Fibroblast of pulmonary artery (primary cell): ENCODE measurements around the gene PRLH.

Source experiments
- DNase-seq: peaks from one replicate; pipeline ENCODE4 v3.0.0-alpha.2; 2010; ENCODE audit warnings: low read depth
- H3K4me3 ChIP-seq: replicated peaks from 2 replicates; pipeline ENCODE4 v1.5.1; 2011; ENCODE audit warnings: low read depth, mild to moderate bottlenecking, control low read depth, low read length, moderate library complexity
- TF ChIP-seq, protein P1 (sequence below): IDR thresholded peaks from 2 replicates; pipeline ENCODE4 v1.5.1; 2011; ENCODE audit warnings: mild to moderate bottlenecking, control low read depth, low read length, inconsistent platforms; ENCODE audit errors: missing control alignments

Gene PRLH

DNA sequence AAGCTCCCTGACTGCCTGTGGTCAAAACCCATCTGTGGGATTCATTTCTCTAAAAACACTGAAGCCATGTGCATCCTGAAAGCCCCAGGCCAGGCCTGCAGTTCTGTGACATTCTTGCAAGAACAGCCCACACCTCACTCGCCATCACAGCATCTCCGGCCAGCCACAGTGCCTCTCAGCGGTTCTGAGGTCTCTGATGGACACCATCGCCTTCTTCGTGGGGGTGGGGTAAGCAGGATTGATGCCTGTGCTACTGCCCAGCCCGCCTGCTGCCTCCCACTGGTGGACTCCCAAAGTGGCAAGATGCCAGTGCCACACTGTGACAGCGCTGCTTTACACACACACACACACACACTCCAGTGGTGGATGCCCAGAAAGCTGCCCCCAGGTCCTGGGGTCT is 5.2 kb upstream of the PRLH start:
- TF ChIP-seq, protein P1, sequence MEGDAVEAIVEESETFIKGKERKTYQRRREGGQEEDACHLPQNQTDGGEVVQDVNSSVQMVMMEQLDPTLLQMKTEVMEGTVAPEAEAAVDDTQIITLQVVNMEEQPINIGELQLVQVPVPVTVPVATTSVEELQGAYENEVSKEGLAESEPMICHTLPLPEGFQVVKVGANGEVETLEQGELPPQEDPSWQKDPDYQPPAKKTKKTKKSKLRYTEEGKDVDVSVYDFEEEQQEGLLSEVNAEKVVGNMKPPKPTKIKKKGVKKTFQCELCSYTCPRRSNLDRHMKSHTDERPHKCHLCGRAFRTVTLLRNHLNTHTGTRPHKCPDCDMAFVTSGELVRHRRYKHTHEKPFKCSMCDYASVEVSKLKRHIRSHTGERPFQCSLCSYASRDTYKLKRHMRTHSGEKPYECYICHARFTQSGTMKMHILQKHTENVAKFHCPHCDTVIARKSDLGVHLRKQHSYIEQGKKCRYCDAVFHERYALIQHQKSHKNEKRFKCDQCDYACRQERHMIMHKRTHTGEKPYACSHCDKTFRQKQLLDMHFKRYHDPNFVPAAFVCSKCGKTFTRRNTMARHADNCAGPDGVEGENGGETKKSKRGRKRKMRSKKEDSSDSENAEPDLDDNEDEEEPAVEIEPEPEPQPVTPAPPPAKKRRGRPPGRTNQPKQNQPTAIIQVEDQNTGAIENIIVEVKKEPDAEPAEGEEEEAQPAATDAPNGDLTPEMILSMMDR: no peak
- no peak overlapping the region for H3K4me3 ChIP-seq
- DNase-seq: no peak

DNA sequence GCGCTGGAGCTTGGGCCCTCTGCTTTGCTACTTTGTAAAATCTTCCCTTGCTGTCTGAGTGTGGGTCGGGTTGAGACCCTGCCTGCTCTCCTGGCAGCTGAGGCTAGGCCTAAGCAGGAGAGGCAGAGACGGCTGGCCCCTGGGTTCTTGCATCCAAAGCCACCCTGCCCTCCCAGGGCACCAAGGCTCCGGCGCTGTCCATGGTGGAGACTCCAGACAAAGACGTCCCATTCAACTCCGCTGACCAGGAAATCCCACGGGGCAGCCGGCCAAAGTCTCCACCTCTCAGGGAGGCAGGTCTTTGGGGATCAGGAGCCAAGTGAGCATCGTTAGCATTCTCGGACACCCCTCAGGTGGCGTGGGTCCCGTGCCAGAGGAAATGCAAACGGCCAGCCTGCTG is 2.6 kb upstream of the PRLH start:
- no peak overlapping the region for H3K4me3 ChIP-seq
- peak; percentile 53 for DNase-seq
- TF ChIP-seq, protein P1: no peak

DNA sequence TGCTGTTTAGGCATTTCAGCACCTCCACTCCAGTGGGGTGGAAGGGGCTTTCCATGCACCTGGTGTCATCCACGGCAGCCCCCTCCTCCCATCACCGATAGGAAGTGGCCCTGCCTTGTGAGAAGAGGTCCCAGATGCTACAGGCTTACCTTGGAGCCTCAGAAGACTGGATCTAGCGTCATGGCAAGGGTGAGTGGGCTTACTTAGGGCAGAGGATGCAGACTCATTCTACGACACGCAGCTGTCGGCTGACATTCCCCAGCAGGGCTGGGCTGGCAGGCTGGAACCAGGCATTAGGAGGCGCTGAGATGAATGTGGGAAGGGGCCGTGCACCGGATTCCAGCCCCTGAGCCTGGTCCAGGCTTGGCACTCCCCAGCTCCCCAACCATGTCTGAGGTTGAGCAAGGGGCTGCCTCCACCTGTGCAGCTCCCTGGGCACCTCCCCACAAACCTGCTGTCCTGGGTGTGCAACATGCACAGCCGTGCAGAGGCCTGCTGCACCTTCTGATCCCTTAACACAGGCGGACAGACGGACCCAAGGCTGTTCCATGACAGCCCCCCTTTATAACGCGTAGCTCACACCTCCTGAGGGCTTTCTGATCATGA is 1.7 kb upstream of the PRLH start:
- no peak for DNase-seq
- H3K4me3 ChIP-seq: no peak overlapping the region
- TF ChIP-seq, protein P1: no peak

DNA sequence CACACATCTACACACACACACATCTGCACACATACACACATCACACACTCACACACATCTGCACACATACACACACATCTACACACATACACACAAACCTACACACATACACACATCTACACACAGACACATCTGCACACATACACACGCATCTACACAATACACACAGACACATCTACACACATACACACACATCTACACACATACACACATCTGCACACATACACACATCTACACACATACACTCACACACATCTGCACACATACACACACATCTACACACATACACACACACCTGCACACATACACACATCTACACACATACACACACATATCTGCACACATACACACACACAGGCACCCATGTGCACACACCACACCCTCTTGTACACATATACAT is 400 bp upstream of the PRLH start:
- DNase-seq: no peak
- TF ChIP-seq, protein P1: no peak
- H3K4me3 ChIP-seq: no peak overlapping the region

DNA sequence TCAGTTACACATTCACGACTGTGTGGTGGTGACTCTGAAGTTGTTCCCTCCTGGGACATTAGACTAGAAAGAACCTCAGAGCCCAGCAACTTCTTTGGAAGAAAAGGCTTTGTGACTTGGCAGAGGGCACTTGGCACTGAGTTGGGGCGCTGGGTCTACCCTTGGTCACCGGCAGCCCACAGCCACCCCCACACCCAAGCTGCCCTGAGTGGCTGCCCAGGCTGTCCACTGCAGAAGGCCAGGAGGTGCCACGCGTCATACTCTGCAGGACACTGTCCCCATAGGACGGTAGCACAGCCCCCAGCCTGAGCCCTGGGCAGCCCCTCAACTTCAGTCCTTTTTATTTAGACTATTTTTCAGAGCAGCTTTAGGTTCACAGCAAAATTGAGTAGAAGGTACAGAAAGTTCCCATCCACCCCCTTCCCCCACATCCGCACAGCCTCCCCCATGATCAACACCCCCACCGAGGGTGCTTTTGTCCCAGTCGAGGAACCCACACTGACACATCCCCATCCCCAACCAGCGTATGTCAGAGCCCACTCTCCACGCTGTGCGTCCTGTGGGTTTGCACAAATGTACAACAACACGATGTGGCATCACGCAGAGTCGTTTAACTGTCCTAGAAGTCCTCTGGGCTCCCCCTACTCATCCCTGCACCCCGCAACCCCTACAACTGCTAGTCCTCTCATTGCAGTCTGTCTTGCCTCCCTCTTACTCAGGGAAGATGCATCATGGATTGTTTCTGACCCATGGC is 1.1 kb downstream of the PRLH start:
- TF ChIP-seq, protein P1: no peak
- no peak overlapping the region for H3K4me3 ChIP-seq
- no peak for DNase-seq

DNA sequence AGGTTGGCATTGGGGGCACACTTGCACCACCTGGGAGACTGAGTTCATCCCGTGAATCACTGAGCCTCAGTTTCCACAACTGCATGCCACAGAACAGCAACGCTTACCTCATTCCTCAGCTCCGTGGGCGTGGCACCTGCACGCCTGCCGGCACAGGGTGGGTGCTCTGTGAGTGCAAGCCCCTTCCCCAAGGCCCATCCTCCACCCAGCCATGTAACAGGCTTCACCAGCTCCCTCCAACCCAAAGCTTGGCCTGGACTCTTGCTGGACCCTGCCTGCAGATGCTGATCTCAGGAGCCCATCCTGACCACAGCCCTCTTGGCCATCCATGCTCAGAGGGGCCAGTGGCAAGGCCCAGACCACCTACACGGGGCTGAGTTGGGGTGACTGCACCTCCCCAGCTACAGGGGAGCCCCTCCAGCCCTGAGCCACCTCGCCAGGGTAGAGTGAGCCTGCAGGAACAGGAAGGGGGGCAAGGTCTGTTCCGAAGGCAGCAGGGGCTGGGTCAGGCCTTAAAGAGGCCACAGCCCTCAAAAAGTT is 1.8 kb downstream of the PRLH start:
- no peak for DNase-seq
- TF ChIP-seq, protein P1: no peak

More for the DNA sequence above, 1.8 kb downstream of the PRLH start:
- H3K4me3 ChIP-seq: no peak overlapping the region
